A673 (cell line): ENCODE data around the gene HAPLN3. TPM values are rescaled to one million over a fixed set of nuclear protein-coding genes. Genes with fewer than 3 reads are reported as not detected.
"Not testable (repeated sequence)": the region's sequence is repeated elsewhere in the genome, so short reads cannot be mapped to it uniquely, and the experiment has no call there.

Experiments
- BruUV-seq: library from RNA; stranded (reverse); fragments of 400-500 nt; replicated peaks from 2 replicates; lab custom pipeline; 2021; lab: Mats Ljungman, UMichigan
- CTCF ChIA-PET: fragments of 300-600 bp; sonication (Branson Sonifier 250); formaldehyde crosslinking; loops from one replicate; lab custom pipeline; 2022; ENCODE audit warnings: antibody characterized with exemption; lab: Charles Lee
- POLR2A ChIA-PET: fragments of 300-600 bp; sonication (Branson Sonifier 250); formaldehyde crosslinking; loops from one replicate; lab custom pipeline; 2022; ENCODE audit warnings: antibody characterized with exemption; ENCODE audit not compliant: low non-redundant PET; lab: Charles Lee
- DNase-seq: peaks from one replicate; pipeline ENCODE4 v3.0.0-alpha.2; 2015; ENCODE audit warnings: low spot score
- H3K27ac ChIP-seq: fragments of 200-600 bp; sonication (generic); 2 replicates; pipeline ENCODE4 v1.5.1; 2016; ENCODE audit warnings: mixed run types, low read depth, mild to moderate bottlenecking, mixed read lengths, antibody characterized with exemption, low read length; ENCODE audit not compliant: poor library complexity, severe bottlenecking
- H3K27me3 ChIP-seq: fragments of 200-600 bp; sonication (generic); replicated peaks from 2 replicates; pipeline ENCODE4 v1.6.1; 2017; ENCODE audit warnings: mixed run types, low read depth, mild to moderate bottlenecking, mixed read lengths, antibody characterized with exemption, low read length; ENCODE audit not compliant: insufficient read depth, poor library complexity
- H3K36me3 ChIP-seq: fragments of 200-600 bp; sonication (generic); 2 replicates; pipeline ENCODE4 v1.6.1; 2016; ENCODE audit warnings: mixed run types, mild to moderate bottlenecking, mixed read lengths, antibody characterized with exemption, low read length; ENCODE audit not compliant: insufficient read depth, poor library complexity, severe bottlenecking
- H3K4me1 ChIP-seq: fragments of 200-600 bp; sonication (generic); 2 replicates; pipeline ENCODE4 v1.6.1; 2017; ENCODE audit warnings: mixed run types, mild to moderate bottlenecking, mixed read lengths, antibody characterized with exemption, low read length; ENCODE audit not compliant: insufficient read depth, poor library complexity, severe bottlenecking
- H3K4me3 ChIP-seq: fragments of 200-600 bp; sonication (generic); 2 replicates; pipeline ENCODE4 v1.5.1; 2016; ENCODE audit warnings: low read depth, mixed run types, mild to moderate bottlenecking, mixed read lengths, low read length; ENCODE audit not compliant: poor library complexity, severe bottlenecking
- H3K9me3 ChIP-seq: fragments of 200-600 bp; sonication (generic); 2 replicates; pipeline ENCODE4 v1.6.1; 2016; ENCODE audit warnings: mixed run types, low read depth, mild to moderate bottlenecking, mixed read lengths, antibody characterized with exemption, low read length; ENCODE audit not compliant: poor library complexity, severe bottlenecking
- CTCF ChIP-seq: fragments of 300-800, 200-600 bp; sonication (generic); conservative IDR thresholded peaks from 2 replicates; pipeline ENCODE4 v1.5.1; 2017; ENCODE audit warnings: low read depth, mild to moderate bottlenecking, antibody characterized with exemption, low read length, moderate library complexity, mixed read lengths
- EZH2 ChIP-seq: fragments of 200-600 bp; sonication (generic); IDR thresholded peaks from 2 replicates; pipeline ENCODE4 v1.6.1; 2017; ENCODE audit warnings: borderline replicate concordance, low read depth, mild to moderate bottlenecking, mixed read lengths, antibody characterized with exemption, low read length; ENCODE audit not compliant: poor library complexity, severe bottlenecking
- intact Hi-C: fragments of 100-400 bp; cut with micrococcal nuclease; formaldehyde crosslinking; loops from one replicate; pipeline ENCODE4 v1.10.0; 2022; ENCODE audit not compliant: unreplicated experiment
- total RNA-seq: library from RNA; stranded (reverse); gene quantifications from 2 replicates; pipeline ENCODE4 v1.2.3, GENCODE V29; 2021

HAPLN3 gene
- total RNA-seq, 1 experiment from 2014 or later, result 1.4 TPM

GRCh38 chr15:88938802-88939485, 43.6 kb upstream of the HAPLN3 start:
- ChIA-PET CTCF (interaction anchor here (1.0 kb wide), 1 partner anchor 34 kb away, joined by 3 read pairs; no protein-coding TSS in a partner anchor), POLR2A (no interaction called here)
- Histone ChIP-seq H3K4me1 (no peaks in the 10 kb centered on the region), H3K9me3 (no peaks in the 10 kb centered on the region), H3K27ac (no peak overlapping the region), H3K36me3 (no peaks in the 10 kb centered on the region), H3K27me3 (no peaks in the 10 kb centered on the region), H3K4me3 (no peak overlapping the region)
- BruUV-seq, result no TSS peak
- DNase-seq, result no peak
- TF ChIP-seq CTCF (no peak), EZH2 (no peak)
- intact Hi-C loops, result no loop called here

GRCh38 chr15:88934449-88934848, 39.1 kb upstream of the HAPLN3 start:
- DNase-seq, BruUV-seq, H3K27ac ChIP-seq, H3K27me3 ChIP-seq, CTCF ChIA-PET, intact Hi-C loops, H3K4me1 ChIP-seq, POLR2A ChIA-PET, H3K9me3 ChIP-seq, H3K36me3 ChIP-seq, H3K4me3 ChIP-seq: not testable (repeated sequence)

GRCh38 chr15:88932875-88933330, 37.6 kb upstream of the HAPLN3 start:
- H3K9me3 ChIP-seq, result no peaks in the 10 kb centered on the region
- intact Hi-C loops, result no loop called here
- POLR2A ChIA-PET, result no interaction called here
- H3K4me3 ChIP-seq, result no peak overlapping the region
- TF ChIP-seq EZH2, result no peak
- no peak for TF ChIP-seq CTCF
- CTCF ChIA-PET, result no interaction called here
- no peak overlapping the region for H3K27ac ChIP-seq
- no peaks in the 10 kb centered on the region for H3K4me1 ChIP-seq
- no peak for DNase-seq
- no peaks in the 10 kb centered on the region for H3K36me3 ChIP-seq
- BruUV-seq, result no TSS peak
- H3K27me3 ChIP-seq, result no peaks in the 10 kb centered on the region

GRCh38 chr15:88932271-88932874, 37.0 kb upstream of the HAPLN3 start:
- BruUV-seq, result no TSS peak
- no peak for TF ChIP-seq CTCF
- TF ChIP-seq EZH2, result no peak
- intact Hi-C loops, result no loop called here
- ChIA-PET CTCF (no interaction called here), POLR2A (no interaction called here)
- Histone ChIP-seq H3K36me3 (no peaks in the 10 kb centered on the region), H3K27me3 (no peaks in the 10 kb centered on the region), H3K4me1 (no peaks in the 10 kb centered on the region), H3K27ac (no peak overlapping the region), H3K9me3 (no peaks in the 10 kb centered on the region), H3K4me3 (no peak overlapping the region)
- no peak for DNase-seq
